ENCODE results near the gene MXI1.

DNA sequence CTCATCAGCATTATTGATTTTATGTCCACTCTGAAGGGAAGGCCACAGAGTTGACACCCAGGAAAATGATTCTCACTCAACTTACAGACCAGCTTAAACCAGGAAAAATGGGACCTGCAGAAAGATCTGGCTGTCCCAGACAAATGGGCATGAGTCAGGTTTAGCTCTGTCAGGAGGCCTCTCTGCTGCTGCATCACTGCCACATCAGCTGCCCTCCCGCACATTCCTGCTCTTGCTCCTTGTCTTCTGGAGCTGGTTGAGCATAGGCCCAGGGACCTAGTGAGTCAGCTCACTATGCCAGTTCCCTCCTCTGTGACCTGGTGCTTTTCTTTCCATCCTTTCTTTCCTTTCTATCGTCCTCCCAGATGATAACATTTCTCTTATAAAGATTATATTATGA, 116.1 kb downstream of the MXI1 start:
- TF ChIP-seq, protein P1, sequence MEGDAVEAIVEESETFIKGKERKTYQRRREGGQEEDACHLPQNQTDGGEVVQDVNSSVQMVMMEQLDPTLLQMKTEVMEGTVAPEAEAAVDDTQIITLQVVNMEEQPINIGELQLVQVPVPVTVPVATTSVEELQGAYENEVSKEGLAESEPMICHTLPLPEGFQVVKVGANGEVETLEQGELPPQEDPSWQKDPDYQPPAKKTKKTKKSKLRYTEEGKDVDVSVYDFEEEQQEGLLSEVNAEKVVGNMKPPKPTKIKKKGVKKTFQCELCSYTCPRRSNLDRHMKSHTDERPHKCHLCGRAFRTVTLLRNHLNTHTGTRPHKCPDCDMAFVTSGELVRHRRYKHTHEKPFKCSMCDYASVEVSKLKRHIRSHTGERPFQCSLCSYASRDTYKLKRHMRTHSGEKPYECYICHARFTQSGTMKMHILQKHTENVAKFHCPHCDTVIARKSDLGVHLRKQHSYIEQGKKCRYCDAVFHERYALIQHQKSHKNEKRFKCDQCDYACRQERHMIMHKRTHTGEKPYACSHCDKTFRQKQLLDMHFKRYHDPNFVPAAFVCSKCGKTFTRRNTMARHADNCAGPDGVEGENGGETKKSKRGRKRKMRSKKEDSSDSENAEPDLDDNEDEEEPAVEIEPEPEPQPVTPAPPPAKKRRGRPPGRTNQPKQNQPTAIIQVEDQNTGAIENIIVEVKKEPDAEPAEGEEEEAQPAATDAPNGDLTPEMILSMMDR (IDR thresholded peaks at IDR 0.05): no peak
- no peak for TF ChIP-seq POLR2A (IDR thresholded peaks at IDR 0.05)

Data from uterus (tissue), 2 donors.